Activated CD4-positive, CD25-positive, alpha-beta regulatory T cell treated with anti-CD3 and anti-CD28 coated beads, Interleukin-2, amount 50 U/mL, for 72 hours (primary cell): Measurements from ENCODE around the gene PIGK.
"Not testable (repeated sequence)": the region's sequence is repeated elsewhere in the genome, so short reads cannot be mapped to it uniquely, and the experiment has no call there.

ENCODE experiments used
- DNase-seq: peaks from one replicate; pipeline ENCODE4 v3.0.0; 2021

The PIGK gene

DNA sequence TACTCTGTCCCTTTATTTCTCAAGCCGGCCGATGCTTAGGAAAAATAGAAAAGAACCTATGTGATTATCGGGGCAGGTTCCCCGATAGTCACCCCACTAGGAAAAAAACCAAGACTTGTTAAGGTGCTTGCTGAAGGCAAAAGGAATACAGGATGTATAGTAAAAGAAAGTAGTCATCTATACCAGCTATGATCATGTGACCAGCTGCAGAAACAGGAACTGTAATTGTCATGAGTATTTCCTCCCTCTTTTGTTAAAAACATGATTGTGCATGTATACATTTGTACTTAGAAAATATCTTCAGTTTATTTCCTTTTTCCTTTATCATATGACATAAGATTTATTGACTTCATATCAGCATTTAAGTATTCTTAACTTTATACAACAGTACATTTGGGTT, 30.5 kb downstream of the PIGK start:
- no peak for DNase-seq

DNA sequence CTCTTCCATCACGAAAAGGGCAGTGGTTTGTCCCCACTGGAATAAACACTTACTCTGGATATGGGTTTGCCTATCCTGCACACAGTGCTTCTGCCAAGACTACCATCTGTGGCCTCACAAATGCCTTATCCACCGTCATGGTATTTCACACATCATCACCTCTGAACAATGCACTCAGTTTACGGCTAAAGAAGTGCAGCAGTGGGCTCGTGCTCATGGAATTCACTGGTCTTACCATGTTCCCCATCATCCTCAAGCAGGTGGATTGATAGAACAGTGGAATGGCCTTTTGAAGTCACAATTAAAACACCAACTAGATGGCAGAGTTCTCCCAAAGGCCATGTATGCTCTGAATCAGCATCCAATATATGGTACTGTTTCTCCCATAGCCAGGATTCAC, 32.3 kb downstream of the PIGK start:
- DNase-seq = not testable (repeated sequence)

DNA sequence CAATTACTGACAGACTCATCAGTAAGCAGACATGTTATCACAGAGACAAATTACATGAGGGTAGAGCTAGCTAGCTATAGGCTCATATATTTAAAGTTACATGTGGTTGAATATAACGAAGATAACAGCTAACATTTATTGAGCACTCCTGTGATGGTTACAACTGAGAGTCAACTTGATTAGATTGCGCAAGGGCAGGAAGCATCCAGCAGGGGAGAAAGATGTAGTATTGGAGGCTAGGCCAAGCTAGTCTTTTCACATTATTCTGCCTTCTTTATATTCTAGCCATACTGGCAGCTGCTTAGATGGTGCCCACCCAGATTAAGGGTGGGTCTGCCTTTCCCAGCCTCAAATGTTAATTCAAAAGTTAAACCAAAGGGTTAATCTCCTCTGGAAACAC, 37.1 kb downstream of the PIGK start:
- no peak for DNase-seq

DNA sequence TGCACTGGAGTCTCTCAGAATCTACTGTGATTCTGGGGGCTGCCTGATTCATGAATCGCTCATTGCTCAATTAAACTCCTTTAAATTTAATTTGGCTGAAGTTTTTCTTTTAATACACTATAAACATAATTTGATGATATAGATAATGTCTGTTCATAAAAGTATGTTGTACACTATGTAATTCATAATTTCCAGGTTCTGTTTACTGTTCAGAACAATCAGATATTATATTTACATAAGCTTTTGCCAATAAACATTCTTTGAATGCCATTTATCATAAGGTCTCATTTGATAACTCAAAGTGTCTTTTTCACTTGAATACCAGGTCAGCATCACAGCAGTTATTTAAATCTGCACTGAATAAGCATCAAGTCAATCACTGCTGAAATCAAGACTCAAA, 39.6 kb downstream of the PIGK start:
- DNase-seq = no peak

DNA sequence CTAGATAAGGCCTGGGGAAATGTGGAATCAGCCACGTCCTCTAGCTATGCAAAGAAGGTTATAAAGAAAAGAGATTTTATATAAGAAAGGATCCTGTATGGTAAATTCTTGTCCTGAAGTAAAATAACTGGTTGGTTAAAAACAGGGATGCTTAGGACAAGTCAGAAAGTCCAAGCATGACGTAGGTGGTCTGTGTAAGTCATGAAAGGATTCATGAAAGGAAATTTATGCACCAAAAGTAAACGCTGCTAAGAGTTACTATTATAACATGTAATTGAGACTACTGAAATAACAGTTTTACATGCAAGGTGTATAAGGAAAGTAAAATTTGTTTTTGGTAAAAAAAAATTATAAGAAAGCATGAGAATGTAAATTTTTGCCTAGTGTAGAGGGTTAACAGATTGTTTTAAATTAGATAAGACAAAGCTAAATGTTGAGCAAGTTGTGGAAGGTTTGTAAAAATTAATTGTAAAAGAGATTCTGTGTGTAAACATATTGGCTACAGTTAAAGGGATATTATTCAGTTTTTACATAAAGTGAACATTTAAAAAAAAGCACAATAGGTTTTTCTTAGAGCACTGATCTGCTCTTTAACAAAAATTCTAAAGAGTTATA, 43.9 kb downstream of the PIGK start:
- no peak for DNase-seq

DNA sequence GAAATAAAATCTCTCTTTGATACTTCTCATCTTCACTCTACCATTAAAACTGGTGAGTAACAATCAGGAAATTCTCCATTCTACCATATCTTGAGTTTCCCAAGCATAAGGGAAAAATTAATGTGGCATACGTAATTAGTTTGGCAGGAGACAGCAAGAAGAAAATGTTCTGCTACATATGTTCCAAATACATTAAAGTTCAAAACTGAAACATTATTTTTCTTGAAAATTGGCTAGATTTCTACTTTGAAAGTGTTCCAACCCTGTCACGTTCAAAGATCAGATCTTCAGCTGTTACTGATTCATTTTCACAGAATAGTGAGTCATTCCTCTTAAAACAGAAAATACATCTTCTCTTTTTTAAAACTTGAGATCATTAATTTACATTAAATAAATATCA, 48.5 kb downstream of the PIGK start:
- DNase-seq = no peak

DNA sequence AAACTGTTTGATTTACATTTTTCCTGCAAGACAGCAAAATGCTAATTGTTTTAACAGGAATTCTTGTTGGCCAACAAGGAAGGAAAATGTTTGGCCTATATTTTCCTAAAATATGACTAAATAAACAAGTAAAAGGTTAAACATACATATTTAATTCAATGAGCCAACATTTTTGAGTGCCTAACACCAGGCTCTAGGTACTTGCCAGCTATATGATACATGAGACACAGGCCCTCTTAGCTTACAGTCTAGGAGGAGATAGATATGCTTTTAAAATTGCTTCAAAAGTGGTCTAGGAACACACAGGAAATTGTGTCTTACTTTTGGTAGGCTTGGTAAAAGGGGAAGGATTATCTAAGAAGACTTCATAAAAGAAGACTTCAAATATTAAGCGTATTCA, 50.9 kb downstream of the PIGK start:
- no peak for DNase-seq

DNA sequence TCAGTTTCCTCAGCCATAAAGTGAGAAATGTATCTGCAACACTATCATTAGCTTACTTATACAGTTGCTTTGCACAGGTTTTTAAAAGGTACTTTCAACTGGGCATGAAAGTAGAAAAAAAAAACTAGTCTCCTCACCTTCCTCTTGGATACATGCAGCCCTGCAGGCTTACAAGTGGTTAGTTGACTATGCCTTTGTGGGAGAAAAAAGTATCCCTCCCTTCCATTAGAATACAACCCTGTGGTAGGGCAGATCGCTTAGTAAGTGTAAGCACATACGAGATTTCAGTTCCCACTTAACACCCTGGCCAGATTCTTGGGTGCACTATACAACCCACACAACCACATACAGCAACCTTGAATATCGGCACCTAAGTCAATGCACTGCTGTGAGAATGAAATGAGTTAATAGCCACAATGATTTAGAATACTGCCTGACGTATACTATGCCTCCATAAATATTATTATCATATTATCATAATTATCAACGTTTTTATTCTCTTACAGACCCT, 54.7 kb downstream of the PIGK start:
- DNase-seq = no peak

DNA sequence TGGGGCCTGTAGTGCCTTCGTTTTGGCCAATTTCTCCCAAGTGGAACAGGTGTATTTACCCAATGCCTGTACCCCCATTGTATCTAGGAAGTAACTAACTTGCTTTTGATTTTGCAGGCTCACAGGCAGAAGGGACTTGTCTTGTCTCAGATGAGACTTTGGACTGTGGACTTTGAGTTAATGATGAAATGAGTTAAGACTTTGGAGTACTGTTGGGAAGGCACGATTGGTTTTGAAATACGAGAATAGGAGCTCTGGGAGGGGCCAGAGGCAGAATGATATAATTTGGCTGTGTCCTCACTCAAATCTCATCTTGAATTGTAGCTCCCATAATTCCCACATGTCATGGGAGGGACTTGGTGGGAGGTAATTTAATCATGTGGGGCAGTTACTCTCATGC, 59.5 kb downstream of the PIGK start:
- DNase-seq = not testable (repeated sequence)

DNA sequence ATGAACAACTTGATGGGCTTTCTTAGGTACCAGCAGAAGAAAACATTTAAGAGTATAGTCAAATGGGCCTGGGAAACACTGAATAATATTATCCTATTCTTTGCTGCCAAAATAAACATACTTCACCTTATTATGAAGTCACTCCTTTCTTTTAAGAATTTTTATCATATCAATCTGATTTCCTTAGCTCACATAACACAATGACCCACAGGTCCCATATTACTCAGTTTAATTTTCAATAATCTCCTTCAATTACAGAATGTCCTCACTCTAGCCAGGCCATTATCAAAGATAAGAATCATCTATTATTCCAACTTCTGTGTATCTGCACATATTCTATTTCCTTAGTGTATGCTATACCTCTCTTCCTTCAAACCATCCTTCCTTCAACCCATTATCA, 63.0 kb downstream of the PIGK start:
- DNase-seq = no peak

DNA sequence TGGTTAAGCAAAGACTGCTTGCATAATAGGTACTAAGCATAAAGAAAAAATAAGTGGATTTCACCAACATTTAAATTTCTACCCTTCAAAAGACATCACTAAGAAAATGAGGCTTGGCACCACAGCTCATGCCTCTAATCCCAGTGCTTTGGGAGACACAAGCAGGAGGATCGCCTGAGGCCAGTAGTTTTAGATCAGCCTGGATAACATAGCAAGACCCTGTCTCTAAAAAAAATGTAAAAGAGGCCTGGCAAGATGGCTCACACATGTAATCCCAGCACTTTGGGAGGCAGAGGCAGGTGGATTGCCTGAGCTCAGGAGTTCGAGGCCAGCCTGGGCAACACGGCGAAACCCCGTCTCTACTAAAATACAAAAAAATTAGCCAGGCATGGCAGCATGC, 73.0 kb downstream of the PIGK start:
- DNase-seq = no peak

DNA sequence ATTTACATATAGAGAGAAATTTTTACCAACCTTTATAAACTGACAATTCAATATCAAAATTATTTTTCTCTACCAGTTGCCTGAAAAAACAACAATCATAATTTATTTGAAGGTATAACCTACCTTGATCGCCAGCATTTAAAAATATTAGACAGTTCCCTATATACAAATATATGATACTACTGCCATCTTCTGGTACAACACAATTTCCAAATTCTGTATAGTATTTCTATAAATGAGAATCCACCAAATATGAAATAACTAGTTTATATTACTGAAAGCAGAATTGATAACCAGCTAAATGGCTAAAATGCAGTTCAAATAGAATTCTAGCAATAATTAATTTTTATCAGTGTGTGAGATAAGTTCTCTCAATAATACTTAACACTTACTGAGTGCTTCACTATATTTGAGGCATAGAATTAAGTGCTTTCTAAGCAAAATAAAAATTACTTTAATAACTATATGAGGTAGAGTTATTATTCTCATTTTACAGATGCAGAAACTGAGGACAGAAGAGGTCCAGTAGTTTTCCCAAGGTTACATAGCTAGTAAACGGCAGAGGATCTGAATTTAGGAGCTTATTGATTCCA, 75.6 kb downstream of the PIGK start:
- DNase-seq = no peak

DNA sequence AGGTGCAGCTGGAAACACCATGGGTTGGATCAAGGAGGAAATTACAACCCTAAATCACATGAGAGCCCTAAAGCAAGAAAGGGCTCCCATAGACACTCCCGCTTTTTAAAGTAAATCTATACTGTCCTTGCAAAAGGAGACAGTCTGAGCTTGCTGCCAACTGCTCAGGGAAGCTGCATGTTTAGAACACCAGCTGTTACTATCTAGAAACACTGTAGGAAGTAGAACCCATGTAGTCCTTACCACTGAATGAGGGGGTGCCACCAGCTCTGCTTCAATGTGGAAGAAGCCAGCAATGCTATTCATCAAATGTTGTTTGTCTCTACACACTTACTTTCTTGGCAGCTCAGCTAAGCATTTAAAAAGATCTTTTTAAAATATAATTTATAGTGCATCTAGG, 79.8 kb downstream of the PIGK start:
- DNase-seq = no peak

DNA sequence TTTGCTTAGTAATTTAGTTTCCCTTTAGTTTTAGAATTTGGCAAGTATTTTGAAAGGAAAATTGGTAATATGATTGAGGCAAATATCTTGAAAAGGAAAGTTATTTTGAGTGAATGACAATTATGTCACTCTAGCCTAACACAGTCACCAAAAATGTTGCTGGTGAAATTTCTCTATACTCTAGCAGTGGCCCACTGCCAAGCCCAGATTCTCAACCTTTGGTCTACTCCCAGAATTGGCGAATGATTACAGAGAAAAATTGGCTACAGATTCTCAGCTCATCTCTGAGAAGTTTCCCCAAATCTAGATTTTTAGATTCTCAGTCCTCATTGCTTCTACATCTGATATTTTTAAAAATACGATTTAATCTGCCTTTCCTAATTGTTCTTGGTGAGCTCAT, 84.9 kb downstream of the PIGK start:
- DNase-seq = no peak

DNA sequence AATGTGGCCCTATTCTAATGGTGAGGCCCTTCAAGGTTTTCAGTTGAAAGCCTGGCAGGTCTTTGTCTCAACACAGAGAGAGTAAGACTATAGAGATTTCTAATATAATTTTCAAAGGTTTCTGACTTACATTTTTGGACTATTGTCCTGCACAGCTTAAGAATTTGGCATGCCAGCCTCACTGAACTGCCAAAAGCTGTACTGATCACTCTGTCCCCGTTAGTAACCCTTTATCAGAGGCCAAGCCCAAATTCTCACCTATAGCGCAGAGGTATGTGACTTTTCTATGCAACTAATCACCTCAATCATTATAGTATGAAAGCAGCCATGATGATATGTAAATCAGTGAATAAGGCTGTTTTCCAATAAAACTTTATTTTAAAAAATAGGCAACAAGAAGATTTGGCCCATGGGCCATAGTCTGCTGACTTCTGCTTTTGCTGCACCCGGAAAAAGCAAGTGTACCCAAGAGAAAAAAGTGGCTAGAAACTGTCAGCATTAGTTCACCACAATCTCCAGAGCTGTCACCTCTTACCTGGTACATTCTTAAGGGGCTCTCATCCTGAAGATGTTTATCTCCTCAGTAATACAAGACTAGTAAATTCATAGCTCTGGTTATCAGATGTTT, 85.4 kb downstream of the PIGK start:
- no peak for DNase-seq

DNA sequence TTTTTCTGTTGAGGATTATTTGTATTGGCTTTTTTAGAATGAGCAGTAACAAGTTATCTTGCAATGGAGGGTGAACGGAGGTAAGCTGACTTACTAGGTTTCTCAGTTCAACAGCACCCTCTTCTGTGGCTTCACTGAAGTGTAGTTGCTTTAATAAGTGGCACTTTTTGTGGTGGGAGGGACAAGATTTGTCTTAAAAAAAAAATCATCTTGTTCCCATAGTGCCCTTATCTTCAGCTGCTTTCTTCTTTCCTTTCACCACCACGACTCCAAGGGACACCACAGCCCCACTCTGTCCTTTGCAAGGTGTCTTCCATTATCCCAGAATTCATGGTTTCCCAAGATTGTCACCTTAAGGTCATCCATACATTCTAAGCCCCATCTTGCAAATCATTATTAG, 92.9 kb downstream of the PIGK start:
- DNase-seq = no peak

DNA sequence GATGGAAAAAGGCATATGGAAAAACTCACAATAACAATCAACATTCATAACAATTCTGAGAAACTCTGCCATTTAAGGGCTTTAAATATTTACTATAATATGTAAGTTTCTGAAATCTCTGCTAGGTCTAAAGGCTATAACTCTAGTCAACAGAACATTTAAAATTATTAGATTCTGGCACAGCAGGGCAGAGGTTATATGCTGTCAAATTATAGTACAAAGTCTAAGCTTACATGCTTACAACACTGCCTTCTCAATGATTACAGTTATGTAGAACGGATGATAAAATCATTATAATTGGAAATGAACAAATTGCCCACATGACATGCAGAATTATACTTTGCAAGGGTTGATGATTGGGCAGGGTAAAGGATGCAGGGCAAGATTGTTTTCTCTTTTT, 97.7 kb downstream of the PIGK start:
- no peak for DNase-seq

DNA sequence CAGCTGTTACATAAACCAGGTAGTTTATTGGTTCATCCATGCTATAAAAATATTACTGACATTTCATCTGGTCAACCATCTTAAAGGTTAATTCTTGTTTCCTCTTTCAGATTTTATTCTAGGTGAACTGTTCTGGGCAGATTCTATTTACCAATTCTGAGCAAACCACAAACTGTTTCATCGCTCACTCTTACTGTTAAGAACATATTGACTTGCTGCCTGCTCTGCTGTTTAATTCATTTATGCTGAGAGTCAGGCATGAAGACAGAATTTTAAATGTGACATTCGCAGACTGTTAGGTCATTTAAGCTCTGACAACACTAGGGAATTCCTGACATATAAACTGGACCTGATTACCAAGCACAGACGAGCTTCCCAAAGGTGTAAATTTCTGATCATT, 98.3 kb downstream of the PIGK start:
- DNase-seq = no peak

DNA sequence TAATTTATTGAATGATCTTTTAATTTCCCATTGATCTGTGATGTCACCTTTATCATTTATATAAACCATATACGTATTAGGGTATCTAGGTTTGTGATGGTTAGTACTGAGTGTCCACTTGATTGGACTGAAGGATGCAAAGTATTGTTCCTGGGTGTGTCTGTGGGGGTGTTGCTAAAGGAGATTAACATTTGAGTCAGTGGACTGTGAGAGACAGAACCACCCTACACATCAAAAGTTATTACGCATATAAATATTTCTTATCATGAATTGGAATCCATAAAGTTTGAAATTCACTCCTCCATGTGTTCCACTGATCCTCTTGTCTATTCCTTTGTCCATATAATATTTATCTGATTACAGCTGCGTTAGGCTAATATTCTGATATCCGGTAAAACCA, 100.5 kb downstream of the PIGK start:
- DNase-seq = no peak

DNA sequence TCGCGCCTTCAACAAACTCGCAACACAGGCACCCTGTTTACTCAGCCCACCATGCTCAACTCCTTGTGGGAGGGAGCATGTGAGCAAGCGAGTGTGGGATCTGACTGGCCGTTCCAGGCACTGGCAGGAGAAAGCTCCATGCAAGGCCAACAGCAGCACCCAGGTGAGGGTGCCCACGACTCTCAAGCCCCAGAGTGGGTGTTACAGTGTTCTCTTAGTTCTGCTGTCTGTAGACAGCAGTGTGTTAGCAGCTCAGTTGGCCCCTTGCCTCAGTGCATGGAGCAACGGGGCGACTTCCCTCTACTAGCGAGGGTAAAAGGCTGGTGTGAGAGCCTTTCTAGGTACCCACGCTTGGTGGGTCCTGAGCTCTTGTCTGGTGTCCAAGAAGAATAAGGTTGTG, 114.6 kb downstream of the PIGK start:
- no peak for DNase-seq

DNA sequence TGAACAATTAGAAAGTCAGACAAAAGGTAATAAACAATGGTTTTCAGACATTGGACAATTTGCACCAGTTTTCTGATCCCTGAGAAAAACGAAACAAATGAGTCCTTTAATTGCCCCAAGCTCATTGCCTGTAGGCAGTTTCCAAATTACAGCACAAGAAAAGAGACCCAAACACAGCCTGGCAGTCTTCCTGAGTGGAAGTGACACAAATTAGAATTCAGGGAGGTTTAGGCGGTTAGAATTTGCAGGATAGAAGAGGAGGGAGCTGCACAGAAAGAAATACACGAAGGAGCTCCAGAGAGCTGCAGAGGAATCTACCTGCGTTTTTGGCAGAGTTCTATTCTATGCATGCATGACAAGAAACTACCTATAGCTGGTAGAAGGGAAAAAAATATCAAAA, 115.7 kb downstream of the PIGK start:
- DNase-seq = no peak

DNA sequence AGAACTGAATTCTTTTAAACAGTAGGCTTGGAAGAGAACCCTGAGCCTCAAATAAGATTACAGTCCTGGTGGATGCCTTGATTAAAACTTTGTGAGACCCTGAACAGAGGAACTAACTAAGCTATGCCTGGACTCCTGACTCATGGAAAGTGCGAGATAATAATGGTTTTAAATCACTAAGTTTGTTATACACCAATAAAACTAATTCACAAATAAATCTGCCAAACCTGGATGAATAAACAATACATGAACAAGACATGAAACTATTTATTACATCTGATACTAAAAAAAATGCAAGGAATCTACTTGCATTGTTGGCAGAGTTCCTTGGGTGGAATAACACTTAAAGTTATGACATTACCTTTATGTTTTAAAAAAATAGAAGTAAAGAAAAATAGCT, 118.4 kb downstream of the PIGK start:
- no peak for DNase-seq

DNA sequence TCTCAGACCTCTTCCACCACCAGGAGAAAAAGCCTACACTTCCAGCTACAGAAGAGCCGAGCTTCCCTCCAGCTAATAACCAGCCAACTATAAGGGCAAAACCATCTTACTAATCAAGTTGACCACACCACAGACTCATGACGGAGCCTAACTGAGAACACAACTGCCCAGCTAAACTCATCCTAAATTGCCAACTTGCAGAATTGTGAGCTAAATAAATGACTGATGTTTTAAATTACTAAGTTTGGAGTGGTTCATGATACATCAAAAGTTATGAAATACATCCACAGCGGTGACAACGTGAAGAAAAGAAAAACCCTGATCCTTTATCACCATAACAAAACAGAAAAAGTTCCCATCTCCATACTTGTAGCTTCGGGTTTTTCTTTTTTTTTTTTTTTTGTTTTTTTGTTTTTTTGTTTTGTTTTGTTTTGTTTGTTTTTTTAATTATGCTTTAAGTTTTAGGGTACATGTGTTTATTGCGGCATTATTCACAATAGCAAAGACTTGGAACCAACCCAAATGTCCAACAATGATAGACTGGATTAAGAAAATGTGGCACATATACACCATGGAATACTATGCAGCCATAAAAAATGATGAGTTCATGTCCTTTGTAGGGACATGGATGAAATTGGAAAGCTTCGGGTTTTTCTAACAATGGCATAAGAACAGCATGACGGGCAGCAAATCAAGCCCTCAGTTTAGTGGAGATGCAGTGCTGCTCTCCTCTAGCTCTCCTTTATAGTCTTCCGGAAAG, 122.6 kb downstream of the PIGK start:
- no peak for DNase-seq

DNA sequence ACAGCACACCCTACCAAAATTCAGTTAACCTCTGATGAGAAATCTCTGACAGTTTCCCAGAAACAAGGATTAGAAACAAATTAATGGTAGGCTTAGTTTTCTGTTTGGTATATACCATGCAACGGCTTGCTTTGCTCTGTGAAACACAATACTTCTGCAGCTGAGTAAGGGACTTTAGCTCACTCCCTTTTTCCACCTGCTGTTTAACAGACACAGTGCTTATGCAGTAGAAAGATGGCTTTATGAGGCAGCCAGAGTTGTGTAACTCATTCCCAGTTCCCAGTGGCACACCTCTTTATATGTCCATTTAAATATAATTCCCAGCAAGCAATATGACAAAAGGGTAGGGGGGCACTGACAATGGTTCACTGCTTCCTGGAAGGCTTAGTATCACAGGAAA, 124.0 kb downstream of the PIGK start:
- no peak for DNase-seq
